Epithelial cell of prostate (primary cell): ENCODE results near the gene ASF1B.

Experiments
- DNase-seq: peaks from one replicate; pipeline ENCODE4 v3.0.0-alpha.2; 2011; ENCODE audit warnings: low read depth, low spot score
- H3K27ac ChIP-seq: fragments of 450-650 bp; 2 replicates; pipeline ENCODE4 v1.5.1; 2017; ENCODE audit warnings: mild to moderate bottlenecking

ASF1B gene

GRCh38 chr19:14089662-14090508, 46.5 kb downstream of the ASF1B start:
- no peak for DNase-seq
- H3K27ac ChIP-seq: peak overlapping the region; percentile 23

- no peak overlapping the region for H3K27ac ChIP-seq
- DNase-seq: no peak
Observed at GRCh38 chr19:14089412-14089661, 47.1 kb downstream of the ASF1B start.

GRCh38 chr19:14088634-14089411, 47.6 kb downstream of the ASF1B start:
- no peak overlapping the region for H3K27ac ChIP-seq

GRCh38 chr19:14086098-14086497, 50.3 kb downstream of the ASF1B start:
- no peak for DNase-seq
- no peak overlapping the region for H3K27ac ChIP-seq

More at GRCh38 chr19:14088634-14089411, 47.6 kb downstream of the ASF1B start:
- DNase-seq: no peak

- DNase-seq: no peak
- no peak within 1 kb of the TSS for H3K27ac ChIP-seq
Observed at GRCh38 chr19:14085309-14085995, 50.9 kb downstream of the ASF1B start, which contains the start of gene C19orf67. Gene C19orf67 (minus strand): TSS chr19:14085783. CDS start chr19:14085627, 156 bp downstream.

GRCh38 chr19:14082675-14082960, 53.8 kb downstream of the ASF1B start:
- no peak overlapping the region for H3K27ac ChIP-seq
- no peak for DNase-seq

GRCh38 chr19:14081797-14082674, 54.4 kb downstream of the ASF1B start:
- peak; percentile 81 for DNase-seq

GRCh38 chr19:14080887-14081796, 55.2 kb downstream of the ASF1B start:
- peak; percentile 86 for DNase-seq
- peak overlapping the region; percentile 88 for H3K27ac ChIP-seq

More at GRCh38 chr19:14081797-14082674, 54.4 kb downstream of the ASF1B start:
- peak overlapping the region; percentile 88 for H3K27ac ChIP-seq

GRCh38 chr19:14078411-14078810, 58.0 kb downstream of the ASF1B start:
- no peak for DNase-seq

GRCh38 chr19:14073925-14074838, 62.2 kb downstream of the ASF1B start:
- peak overlapping the region; percentile 79 for H3K27ac ChIP-seq

More at GRCh38 chr19:14078411-14078810, 58.0 kb downstream of the ASF1B start:
- H3K27ac ChIP-seq: no peak overlapping the region

GRCh38 chr19:14073261-14073924, 63.0 kb downstream of the ASF1B start:
- DNase-seq: no peak
- H3K27ac ChIP-seq: peak overlapping the region; percentile 79

More at GRCh38 chr19:14073925-14074838, 62.2 kb downstream of the ASF1B start:
- no peak for DNase-seq

GRCh38 chr19:14072535-14073260, 63.7 kb downstream of the ASF1B start, which contains the start of gene MISP3:
Gene MISP3 (plus strand): TSS chr19:14072786. CDS start chr19:14073310, 524 bp downstream.
- peak within 1 kb of the TSS; percentile 79 for H3K27ac ChIP-seq
- DNase-seq: no peak

GRCh38 chr19:14070268-14071050, 65.9 kb downstream of the ASF1B start:
- no peak for DNase-seq
- H3K27ac ChIP-seq: no peak overlapping the region
